H1 (cell line): ENCODE data around the gene CYP11A1. TPM values are rescaled to one million over a fixed set of nuclear protein-coding genes. Genes with fewer than 3 reads are reported as not detected.
A peak's percentile ranks its signal among the peaks of the same experiment; 100 is the strongest.

ENCODE experiments used
- CTCF ChIA-PET: fragments of 300-600 bp; sonication (Branson Sonifier 250); formaldehyde crosslinking; loops from one replicate; lab custom pipeline; 2021; ENCODE audit not compliant: partially characterized antibody; lab: Charles Lee
- POLR2A ChIA-PET: fragments of 300-600 bp; sonication (Branson Sonifier 250); formaldehyde crosslinking; loops from one replicate; lab custom pipeline; 2021; ENCODE audit warnings: inconsistent platforms; ENCODE audit not compliant: partially characterized antibody; lab: Charles Lee
- DNase-seq, 2 experiments: peaks; one replicate each; pipeline versions ENCODE4 v3.0.0 to v3.0.0-alpha.2; 2010 to 2022; ENCODE audit warnings: low spot score in 2 of 2, low read depth in 1 of 2, mixed read lengths in 1 of 2
- FAIRE-seq: peaks from 2 replicates; lab custom pipeline; 2011; peaks lifted over from hg19 to GRCh38; lab: Jason Lieb, UNC
- H2AFZ ChIP-seq: 2 replicates; pipeline ENCODE4 v1.8.1; 2012; ENCODE audit warnings: low read length, inconsistent platforms
- H2AK5ac ChIP-seq: 2 replicates; pipeline ENCODE4 v1.6.1; 2013; ENCODE audit warnings: low read depth, low read length
- H2BK120ac ChIP-seq: replicated peaks from 2 replicates; pipeline ENCODE3; 2013; ENCODE audit warnings: low read depth, low read length, inconsistent platforms
- H2BK12ac ChIP-seq: 2 replicates; pipeline ENCODE4 v1.6.1; 2013; ENCODE audit warnings: low read depth, low read length
- H2BK15ac ChIP-seq: 2 replicates; pipeline ENCODE4 v1.6.1; 2013; ENCODE audit warnings: low read length
- H2BK20ac ChIP-seq: 2 replicates; pipeline ENCODE4 v1.6.1; 2013; ENCODE audit warnings: low read length
- H2BK5ac ChIP-seq: 2 replicates; pipeline ENCODE4 v1.6.1; 2013; ENCODE audit warnings: low read depth, low read length
- H3K14ac ChIP-seq: 2 replicates; pipeline ENCODE4 v1.6.1; 2013; ENCODE audit warnings: inconsistent platforms; ENCODE audit not compliant: insufficient read length
- H3K18ac ChIP-seq: 2 replicates; pipeline ENCODE4 v1.6.1; 2013; ENCODE audit warnings: low read length; ENCODE audit errors: extremely low read depth
- H3K23ac ChIP-seq: 2 replicates; pipeline ENCODE4 v1.6.1; 2013; ENCODE audit warnings: inconsistent platforms; ENCODE audit not compliant: insufficient read length
- H3K23me2 ChIP-seq: 2 replicates; pipeline ENCODE4 v1.6.1; 2013; ENCODE audit warnings: low read depth, low read length
- H3K27ac ChIP-seq: 2 replicates; pipeline ENCODE4 v1.6.1; 2011; ENCODE audit warnings: low read depth, low read length, inconsistent platforms
- H3K27me3 ChIP-seq, 4 experiments: replicated peaks in 1 of 4; 1 replicate in 1 of 4; 2 replicates in 3 of 4; pipeline versions ENCODE4 v1.6.1 to v1.8.1; 2011 to 2013; ENCODE audit warnings: low read length in 3 of 4, mild to moderate bottlenecking in 3 of 4, inconsistent platforms in 2 of 4, mixed read lengths in 2 of 4, moderate library complexity in 1 of 4; ENCODE audit not compliant: control insufficient read depth in 3 of 4, insufficient read depth in 3 of 4; ENCODE audit errors: extremely low read depth in 1 of 4
- H3K36me3 ChIP-seq, 4 experiments: 2 replicates each; pipeline versions ENCODE4 v1.6.1 to v1.8.1; 2011 to 2013; ENCODE audit warnings: mild to moderate bottlenecking in 4 of 4, low read length in 3 of 4, moderate library complexity in 2 of 4, control low read depth in 1 of 4, inconsistent platforms in 1 of 4; ENCODE audit not compliant: insufficient read depth in 4 of 4, control insufficient read depth in 2 of 4
- H3K4ac ChIP-seq: replicated peaks from 2 replicates; pipeline ENCODE3; 2013; ENCODE audit warnings: low read length, low read depth, mixed read lengths, inconsistent platforms; ENCODE audit not compliant: insufficient read length
- H3K4me1 ChIP-seq, 4 experiments: replicated peaks in 1 of 4; 1 replicate in 1 of 4; 2 replicates in 3 of 4; pipeline versions ENCODE4 v1.6.1 to v1.8.1; 2011 to 2013; ENCODE audit warnings: low read length in 3 of 4, inconsistent platforms in 2 of 4, mixed read lengths in 1 of 4; ENCODE audit not compliant: insufficient read depth in 4 of 4, control insufficient read depth in 3 of 4
- H3K4me2 ChIP-seq, 2 experiments: 2 replicates each; pipeline versions ENCODE4 v1.6.1 to v1.8.1; 2011 to 2013; ENCODE audit warnings: low read depth in 2 of 2, low read length in 2 of 2, control low read depth in 1 of 2, inconsistent platforms in 1 of 2, mild to moderate bottlenecking in 1 of 2; ENCODE audit not compliant: insufficient read depth in 1 of 2
- H3K4me3 ChIP-seq, 4 experiments: fragments of 200-600, 300-600 bp in 1 of 4; sonication (generic), shearing (Covaris generic), sonication (Bioruptor Twin) in 1 of 4; 2 replicates each; pipeline versions ENCODE4 v1.5.1 to v1.8.1; 2011 to 2016; ENCODE audit warnings: low read length in 4 of 4, low read depth in 3 of 4, control low read depth in 2 of 4, inconsistent platforms in 2 of 4, mild to moderate bottlenecking in 2 of 4, mixed read lengths in 1 of 4, moderate library complexity in 1 of 4; ENCODE audit not compliant: insufficient read depth in 2 of 4; ENCODE audit errors: extremely low read depth in 1 of 4
- H3K56ac ChIP-seq: replicated peaks from 2 replicates; pipeline ENCODE3; 2013; ENCODE audit warnings: low read depth, mild to moderate bottlenecking, mixed read lengths, low read length, inconsistent platforms; ENCODE audit not compliant: insufficient read length
- H3K79me1 ChIP-seq: 2 replicates; pipeline ENCODE4 v1.6.1; 2013; ENCODE audit warnings: low read depth, low read length, control low read depth
- H3K79me2 ChIP-seq, 2 experiments: 2 replicates each; pipeline versions ENCODE4 v1.6.1 to v1.8.1; 2012 to 2013; ENCODE audit warnings: low read length in 2 of 2, mild to moderate bottlenecking in 2 of 2, inconsistent platforms in 1 of 2; ENCODE audit not compliant: insufficient read depth in 2 of 2, control insufficient read depth in 1 of 2
- H3K9ac ChIP-seq, 4 experiments: replicated peaks in 1 of 4; 1 replicate in 1 of 4; 2 replicates in 3 of 4; pipeline versions ENCODE4 v1.6.1 to v1.8.1; 2011 to 2013; ENCODE audit warnings: low read depth in 3 of 4, low read length in 3 of 4, control low read depth in 2 of 4, mild to moderate bottlenecking in 2 of 4, moderate library complexity in 2 of 4, inconsistent platforms in 1 of 4; ENCODE audit errors: extremely low read depth in 1 of 4
- H3K9me3 ChIP-seq, 2 experiments: 2 replicates each; pipeline versions ENCODE4 v1.6.1 to v1.8.1; 2012 to 2013; ENCODE audit warnings: mild to moderate bottlenecking in 2 of 2, moderate library complexity in 2 of 2, control low read depth in 1 of 2, inconsistent platforms in 1 of 2, low read depth in 1 of 2, low read length in 1 of 2, mixed read lengths in 1 of 2; ENCODE audit not compliant: insufficient read depth in 2 of 2
- H4K20me1 ChIP-seq, 2 experiments: replicated peaks in 1 of 2; 2 replicates each; pipeline versions ENCODE3 to v1.8.1; 2011 to 2013; ENCODE audit warnings: inconsistent platforms in 2 of 2, low read length in 2 of 2, mild to moderate bottlenecking in 1 of 2; ENCODE audit not compliant: insufficient read depth in 2 of 2, control insufficient read depth in 1 of 2
- H4K5ac ChIP-seq: 2 replicates; pipeline ENCODE4 v1.6.1; 2013; ENCODE audit warnings: low read length, low read depth, mixed read lengths, inconsistent platforms; ENCODE audit not compliant: insufficient read length
- H4K8ac ChIP-seq: 2 replicates; pipeline ENCODE4 v1.8.0; 2013; ENCODE audit warnings: mild to moderate bottlenecking, moderate library complexity, low read length, inconsistent platforms; ENCODE audit not compliant: insufficient read depth; ENCODE audit errors: extremely low read depth
- H4K91ac ChIP-seq: replicated peaks from 2 replicates; pipeline ENCODE3; 2013; ENCODE audit warnings: low read length, mixed read lengths, inconsistent platforms; ENCODE audit not compliant: insufficient read length
- WGBS, 2 experiments: shearing (Covaris generic) in 1 of 2; methylation state at CpG; one replicate each; pipeline versions ENCODE4 v1.1.6 to v1.1.7; 2013 to 2015; ENCODE audit warnings: low lambda C conversion rate in 2 of 2, mixed read lengths in 2 of 2, inconsistent platforms in 1 of 2, low coverage in 1 of 2, missing lambda C conversion rate in 1 of 2; ENCODE audit not compliant: insufficient replicate concordance in 2 of 2, insufficient coverage in 1 of 2, insufficient read length in 1 of 2; ENCODE audit errors: extremely low coverage in 1 of 2, missing lambda C conversion rate in 1 of 2; 5-methylcytosine and 5-hydroxymethylcytosine counted together
- polyA plus RNA-seq, 7 experiments: library from polyadenylated mRNA; depleted of rRNA in 3 of 7; stranded (reverse) in 5 of 7; unstranded in 2 of 7; fragments of >200 nt in 5 of 7; fragments of 200-250 nt in 2 of 7; gene quantifications; 1 replicate in 5 of 7; 2 replicates in 1 of 7; 4 replicates in 1 of 7; pipeline versions ENCODE4 v1.2.1 to v1.2.3, GENCODE V29; 2011 to 2013; ENCODE audit warnings: missing spikeins in 2 of 7, mixed read lengths in 2 of 7
- total RNA-seq: library from RNA; stranded (reverse); fragmentation: NEBNext Ultra II Directional; extraction: Animal tissue kit (Norgen Biotek cat#: 25700); gene quantifications from 2 replicates; pipeline ENCODE4 v1.2.1, GENCODE V29; 2021

Gene CYP11A1
- total and polyA plus RNA-seq, 2 of the 8 experiments (the other 6 are each of a cell fraction or from before 2014, with no cell fraction given): 1.9 to 7.2 TPM

GRCh38 chr15:74337607-74338211 lies 29.7 kb downstream of the CYP11A1 start:
- H4K91ac ChIP-seq: peak overlapping the region; percentile 54
- no peak overlapping the region for H3K18ac ChIP-seq
- no peaks in the 10 kb centered on the region for H3K79me2 ChIP-seq
- no peak for DNase-seq
- H3K4ac ChIP-seq: no peak overlapping the region
- no peak overlapping the region for H2BK15ac ChIP-seq
- ChIA-PET POLR2A (no interaction called here), CTCF (interaction anchor here (1.2 to 9.4 kb wide), 3 partner anchors 16 to 38 kb away, joined by 3 to 75 read pairs (median 4); no protein-coding TSS in a partner anchor)
- H3K79me1 ChIP-seq: no peaks in the 10 kb centered on the region
- H2BK5ac ChIP-seq: no peak overlapping the region
- no peak overlapping the region for H2AFZ ChIP-seq
- H3K36me3 ChIP-seq: no peaks in the 10 kb centered on the region; a peak in 1 of 8 replicates
- no peak overlapping the region for H3K4me2 ChIP-seq
- no peak overlapping the region for H2BK120ac ChIP-seq
- no peak overlapping the region for H3K4me3 ChIP-seq
- no peaks in the 10 kb centered on the region for H3K27me3 ChIP-seq
- no peak overlapping the region for H4K5ac ChIP-seq
- H3K56ac ChIP-seq: no peak overlapping the region
- FAIRE-seq: no peak
- H2BK20ac ChIP-seq: no peak overlapping the region
- no peaks in the 10 kb centered on the region for H4K20me1 ChIP-seq
- H4K8ac ChIP-seq: no peak overlapping the region
- no peaks in the 10 kb centered on the region; a peak in 1 of 7 replicates for H3K4me1 ChIP-seq
- H3K14ac ChIP-seq: no peak overlapping the region
- no peaks in the 10 kb centered on the region for H3K9me3 ChIP-seq
- WGBS, 2 experiments: 88% methylated on average over 4 of the region's 4 CpGs; no CpG with 5 or more reads in 1 of the 2 experiments
- H2BK12ac ChIP-seq: peak overlapping the region; percentile 60; the same call in 1 of the 2 replicates
- H3K9ac ChIP-seq: no peak overlapping the region
- H3K27ac ChIP-seq: no peak overlapping the region
- no peaks in the 10 kb centered on the region for H3K23me2 ChIP-seq
- no peak overlapping the region for H3K23ac ChIP-seq
- no peak overlapping the region for H2AK5ac ChIP-seq
